Cortex of kidney (tissue), 1 donor: ENCODE results near the gene EVC.
"Not testable (repeated sequence)": the region's sequence is repeated elsewhere in the genome, so short reads cannot be mapped to it uniquely, and the experiment has no call there.

Experiments used
- DNase-seq: peaks from one replicate; lab custom pipeline; 2025; lab: John Stamatoyannopoulos, UW

The EVC gene

DNA sequence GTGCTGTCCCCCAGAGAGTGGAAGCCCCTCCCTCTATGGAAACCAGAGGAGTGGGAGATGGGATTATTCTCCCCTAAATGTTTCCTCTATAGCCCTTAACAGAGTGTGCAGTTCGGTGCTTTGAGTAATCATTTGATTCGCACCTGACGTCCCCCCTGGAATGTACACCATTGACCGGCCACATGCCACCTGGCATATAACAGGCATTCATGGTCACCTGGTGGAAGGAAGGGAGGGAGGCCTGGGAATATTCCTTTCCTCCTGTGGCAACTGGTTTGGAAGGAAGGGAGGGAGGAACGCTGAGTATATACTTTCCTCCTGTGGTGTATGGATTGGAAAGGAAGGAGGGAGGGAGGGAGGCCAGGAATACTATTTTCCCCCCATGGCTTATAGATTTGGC is 104.6 kb downstream of the EVC start:
- DNase-seq = no peak

- no peak for DNase-seq
Measured at GRCh38 chr4:5816101-5816500, 105.1 kb downstream of the EVC start.

- DNase-seq = no peak
Measured at GRCh38 chr4:5816851-5817375, 105.9 kb downstream of the EVC start.

- DNase-seq = no peak
Measured at GRCh38 chr4:5821665-5822358, 110.8 kb downstream of the EVC start.

GRCh38 chr4:5822619-5823018 is 111.6 kb downstream of the EVC start:
- DNase-seq = no peak

DNA sequence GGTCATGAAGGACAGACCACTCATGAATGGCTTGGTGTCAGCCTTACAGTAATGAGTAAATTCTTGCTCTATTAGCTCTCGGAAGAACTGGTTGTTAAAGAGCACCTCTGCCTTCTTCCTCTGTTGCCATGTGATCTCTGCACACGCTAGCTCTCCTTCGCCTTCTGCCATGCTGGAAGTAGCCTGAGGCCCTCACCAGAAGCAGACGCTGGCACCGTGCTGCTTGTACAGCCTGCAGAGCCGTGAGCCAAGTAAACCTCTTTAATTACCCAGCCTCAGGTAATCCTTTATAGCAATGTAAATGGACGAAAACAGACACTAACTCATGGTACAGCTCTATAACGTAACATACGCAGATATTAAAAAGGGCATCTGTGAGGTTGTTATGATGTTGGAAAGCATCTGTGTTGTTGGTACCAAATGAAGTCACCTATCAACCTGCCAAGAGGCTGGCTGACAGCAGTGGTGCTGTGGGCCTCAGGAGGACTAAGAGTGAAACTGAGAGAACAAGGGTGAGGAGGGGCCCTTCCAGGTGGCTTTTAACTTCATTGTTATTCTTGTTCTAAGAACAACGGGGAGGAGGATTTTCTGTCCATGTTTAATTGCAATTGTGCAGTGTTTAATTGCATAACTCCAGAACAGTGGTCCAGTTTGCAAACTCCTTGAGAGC is 112.7 kb downstream of the EVC start:
- no peak for DNase-seq

DNA sequence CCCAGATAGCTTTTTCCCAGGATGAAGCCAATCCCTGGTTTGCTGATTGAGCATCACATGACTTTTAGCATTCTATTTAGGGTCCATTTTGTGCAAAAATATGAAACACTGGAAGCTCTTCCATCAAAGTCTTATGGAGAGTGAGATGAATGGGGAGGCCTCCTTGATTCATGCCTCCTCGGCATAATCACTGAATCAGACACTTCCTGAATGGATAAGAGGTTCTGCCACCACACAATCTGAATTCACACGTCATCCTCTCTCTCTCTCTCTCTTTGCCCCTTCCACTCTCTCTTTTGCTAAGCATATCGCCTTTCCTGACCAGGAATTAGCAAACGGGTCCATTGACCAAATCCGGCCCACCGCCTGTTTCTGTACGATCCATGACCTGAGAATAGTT is 113.2 kb downstream of the EVC start:
- DNase-seq = no peak

DNA sequence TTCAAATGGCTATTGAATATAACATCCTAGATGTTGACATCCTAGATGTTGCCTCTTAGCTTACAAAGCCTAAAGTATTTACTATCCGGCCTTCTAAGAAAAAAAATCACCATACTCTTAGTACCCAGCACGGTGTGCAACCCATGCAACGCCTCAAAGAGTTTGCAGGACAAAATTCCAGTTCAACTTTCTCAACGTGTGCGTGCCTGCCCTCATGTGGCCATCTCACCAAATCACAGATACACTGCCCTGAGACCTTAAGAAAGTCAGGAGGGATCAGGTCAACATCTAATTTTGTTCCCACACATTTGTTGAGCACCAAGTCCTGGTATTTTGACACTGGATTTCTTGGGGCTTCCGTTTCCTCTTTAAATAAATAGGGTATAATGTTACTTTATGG is 113.6 kb downstream of the EVC start:
- DNase-seq = no peak

- no peak for DNase-seq
Measured at GRCh38 chr4:5825321-5826041, 114.5 kb downstream of the EVC start.

DNA sequence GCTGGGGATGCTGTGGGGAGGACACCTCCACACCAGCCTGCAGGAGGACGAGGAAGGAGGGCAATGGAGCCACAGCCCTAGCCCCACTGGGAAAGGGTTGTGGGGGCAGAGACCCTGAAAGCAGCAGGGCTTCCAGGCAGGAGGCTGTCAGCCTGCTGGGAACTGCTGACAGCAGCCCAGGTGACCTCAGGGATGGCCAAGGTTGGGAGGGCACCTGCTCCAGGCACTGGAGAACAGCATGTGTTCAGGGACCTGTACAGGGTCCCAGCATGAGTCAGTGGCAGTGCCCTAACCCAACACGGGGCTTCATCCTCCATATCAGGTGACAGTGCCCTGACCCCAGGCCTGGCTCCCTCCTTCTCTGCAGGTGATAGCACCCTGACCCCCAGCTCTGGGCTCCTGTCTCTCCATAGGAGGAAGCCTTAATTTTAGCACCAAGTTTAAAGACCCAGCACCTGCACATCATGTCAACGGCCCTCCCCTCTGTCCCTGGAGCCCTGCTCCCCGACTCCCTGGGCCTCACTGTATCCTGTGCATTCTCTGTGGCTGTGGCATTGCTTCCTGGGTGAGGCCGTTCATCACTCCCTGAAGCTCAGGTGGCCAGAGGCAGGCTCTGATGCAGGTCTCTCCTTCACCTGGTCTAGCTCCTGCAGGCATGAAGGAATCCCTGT is 115.6 kb downstream of the EVC start:
- no peak for DNase-seq

GRCh38 chr4:5827108-5828004 is 116.4 kb downstream of the EVC start:
- no peak for DNase-seq

- no peak for DNase-seq
Measured at GRCh38 chr4:5828005-5828391, 117.0 kb downstream of the EVC start.

- no peak for DNase-seq
Measured at GRCh38 chr4:5836943-5837342, 125.9 kb downstream of the EVC start.

GRCh38 chr4:5837483-5837882 is 126.5 kb downstream of the EVC start:
- not testable (repeated sequence) for DNase-seq

DNA sequence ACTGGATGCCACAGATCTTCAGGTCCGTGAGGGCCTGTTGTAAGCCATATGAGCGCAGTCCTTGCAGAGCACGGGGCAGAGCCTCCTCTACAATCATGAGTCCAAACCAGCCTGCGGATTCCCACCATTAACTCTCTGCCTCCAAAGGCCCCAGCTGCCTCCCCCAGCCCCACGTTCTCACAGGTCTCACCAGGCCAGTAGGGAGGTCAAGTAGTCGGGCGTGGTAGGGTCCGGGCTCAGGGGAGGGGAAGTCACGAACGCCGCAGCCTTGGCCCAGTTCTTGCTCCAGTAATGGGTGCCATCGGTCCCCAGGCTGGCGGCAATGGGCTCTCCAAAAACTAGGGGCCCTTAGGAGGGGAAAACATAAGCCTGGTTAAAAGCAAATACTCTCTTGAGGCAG is 128.3 kb downstream of the EVC start:
- DNase-seq = no peak

DNA sequence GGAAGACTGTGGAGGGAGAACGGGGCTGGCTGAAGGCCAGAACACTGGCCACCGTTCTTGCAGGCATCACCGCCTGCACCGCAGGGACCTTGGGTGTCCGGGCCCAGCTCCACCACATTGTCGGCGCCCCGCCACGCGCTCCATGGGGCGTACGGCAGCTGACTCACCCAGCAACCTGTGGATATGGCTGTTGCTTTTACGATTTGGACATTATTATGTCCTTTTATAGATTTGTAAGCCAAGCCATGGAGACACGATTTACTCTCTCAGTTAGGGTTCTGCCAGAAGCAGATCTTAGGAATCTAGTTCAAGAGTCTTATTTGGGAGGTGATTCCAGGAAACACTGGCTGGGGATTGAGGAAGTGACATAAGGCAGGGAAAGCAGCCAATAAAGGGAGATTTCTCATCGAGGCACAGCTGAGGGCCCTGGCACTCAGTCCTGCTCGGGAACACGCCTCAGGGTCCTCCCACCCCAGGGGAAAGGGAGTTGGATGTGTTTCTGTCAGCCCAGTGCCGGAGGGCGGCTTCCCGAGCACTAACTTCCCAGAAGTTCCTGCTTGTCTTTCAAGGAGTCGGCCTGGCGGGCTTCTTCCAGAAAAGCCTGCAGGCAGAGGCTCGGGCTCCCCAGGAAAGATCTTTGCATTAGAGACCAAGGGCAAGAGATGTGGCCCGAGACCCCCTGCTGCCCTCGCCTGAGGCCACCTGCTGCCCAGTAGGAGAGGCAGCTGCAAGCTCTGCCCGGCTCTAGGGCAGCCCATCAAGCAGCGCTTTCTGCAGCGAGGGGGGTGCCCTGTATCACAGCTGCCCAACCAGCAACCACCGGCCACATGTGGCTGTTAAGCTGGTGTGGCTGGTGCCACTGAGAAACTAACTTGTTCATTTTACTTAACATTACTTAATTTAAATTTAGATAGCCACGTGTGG is 129.0 kb downstream of the EVC start:
- no peak for DNase-seq

DNA sequence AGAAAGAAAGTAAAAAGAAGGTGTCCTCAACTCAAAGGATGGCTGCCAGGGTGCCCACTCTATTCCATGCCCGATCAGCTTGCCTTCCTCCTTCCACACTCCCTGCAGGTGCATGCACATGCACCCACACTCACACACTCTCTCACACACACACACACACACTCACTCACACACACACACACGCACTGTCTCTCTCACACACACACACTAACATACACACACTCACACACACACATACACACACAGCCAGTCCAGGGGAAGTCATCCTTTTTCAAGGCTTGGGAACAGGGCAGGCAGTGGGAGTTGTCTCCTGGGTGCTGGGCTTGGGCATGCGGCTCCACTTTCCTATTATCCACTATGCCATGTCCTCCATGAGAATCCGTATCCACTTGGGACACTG is 131.5 kb downstream of the EVC start:
- DNase-seq = no peak

GRCh38 chr4:5843573-5844530 is 132.9 kb downstream of the EVC start:
- DNase-seq = no peak
